ENCODE data around the gene LIPE.

The LIPE gene

GRCh38 chr19:42445948-42446347 is 18.8 kb upstream of the LIPE start:
- FAIRE-seq, result no peak

- FAIRE-seq, result no peak
Observed at GRCh38 chr19:42443944-42444398, 16.8 kb upstream of the LIPE start.

GRCh38 chr19:42442833-42443232 is 15.6 kb upstream of the LIPE start, which contains the start of gene CXCL17:
TSS of gene CXCL17 (minus strand) at chr19:42442946. CDS start at chr19:42442832, 114 bp downstream.
- no peak for FAIRE-seq

- FAIRE-seq, result no peak
Observed at GRCh38 chr19:42441049-42441445, 13.9 kb upstream of the LIPE start.

GRCh38 chr19:42440357-42441048 is 13.3 kb upstream of the LIPE start:
- no peak for FAIRE-seq

GRCh38 chr19:42436006-42436405 is 8.8 kb upstream of the LIPE start:
- no peak for FAIRE-seq

- no peak for FAIRE-seq
Observed at GRCh38 chr19:42435316-42435715, 8.1 kb upstream of the LIPE start.

- no peak for FAIRE-seq
Observed at GRCh38 chr19:42433503-42434260, 6.5 kb upstream of the LIPE start.

GRCh38 chr19:42431486-42431885 is 4.3 kb upstream of the LIPE start:
- FAIRE-seq, result no peak

GRCh38 chr19:42428676-42429075 is 1.5 kb upstream of the LIPE start:
- FAIRE-seq, result no peak

- no peak for FAIRE-seq
Observed at GRCh38 chr19:42426643-42427042, 545 bp downstream of the LIPE start.

GRCh38 chr19:42424712-42425131 is 2.5 kb downstream of the LIPE start:
- FAIRE-seq, result no peak

- no peak for FAIRE-seq
Observed at GRCh38 chr19:42424345-42424707, 2.9 kb downstream of the LIPE start.

- no peak for FAIRE-seq
Observed at GRCh38 chr19:42423462-42424344, 3.5 kb downstream of the LIPE start.

- no peak for FAIRE-seq
Observed at GRCh38 chr19:42422901-42423461, 4.2 kb downstream of the LIPE start.

GRCh38 chr19:42422092-42422900 is 4.9 kb downstream of the LIPE start:
- no peak for FAIRE-seq

- no peak for FAIRE-seq
Observed at GRCh38 chr19:42421591-42422031, 5.6 kb downstream of the LIPE start.

GRCh38 chr19:42421101-42421500 is 6.1 kb downstream of the LIPE start:
- FAIRE-seq, result no peak

GRCh38 chr19:42420055-42420544 is 7.1 kb downstream of the LIPE start:
- no peak for FAIRE-seq

GRCh38 chr19:42419309-42419708 is 7.9 kb downstream of the LIPE start:
- no peak for FAIRE-seq

- no peak for FAIRE-seq
Observed at GRCh38 chr19:42412661-42413076, 14.5 kb downstream of the LIPE start.

GRCh38 chr19:42412227-42412626 is 15.0 kb downstream of the LIPE start:
- no peak for FAIRE-seq
